ENCODE measurements around the gene SLC22A12. TPM values are rescaled to one million over a fixed set of nuclear protein-coding genes. Genes with fewer than 3 reads are reported as not detected.
"Not testable (repeated sequence)": the region's sequence is repeated elsewhere in the genome, so short reads cannot be mapped to it uniquely, and the experiment has no call there.

SLC22A12 gene
- total RNA-seq, result not detected in 2 replicates

- DNase-seq (ENCODE audit: low read depth), result peak; percentile 6
Observed at GRCh38 chr11:64590763-64591221, at the start of gene SLC22A12. Gene SLC22A12, plus strand, starts transcription at chr11:64591220. Its CDS starts 337 bp downstream, at chr11:64591557.

DNA sequence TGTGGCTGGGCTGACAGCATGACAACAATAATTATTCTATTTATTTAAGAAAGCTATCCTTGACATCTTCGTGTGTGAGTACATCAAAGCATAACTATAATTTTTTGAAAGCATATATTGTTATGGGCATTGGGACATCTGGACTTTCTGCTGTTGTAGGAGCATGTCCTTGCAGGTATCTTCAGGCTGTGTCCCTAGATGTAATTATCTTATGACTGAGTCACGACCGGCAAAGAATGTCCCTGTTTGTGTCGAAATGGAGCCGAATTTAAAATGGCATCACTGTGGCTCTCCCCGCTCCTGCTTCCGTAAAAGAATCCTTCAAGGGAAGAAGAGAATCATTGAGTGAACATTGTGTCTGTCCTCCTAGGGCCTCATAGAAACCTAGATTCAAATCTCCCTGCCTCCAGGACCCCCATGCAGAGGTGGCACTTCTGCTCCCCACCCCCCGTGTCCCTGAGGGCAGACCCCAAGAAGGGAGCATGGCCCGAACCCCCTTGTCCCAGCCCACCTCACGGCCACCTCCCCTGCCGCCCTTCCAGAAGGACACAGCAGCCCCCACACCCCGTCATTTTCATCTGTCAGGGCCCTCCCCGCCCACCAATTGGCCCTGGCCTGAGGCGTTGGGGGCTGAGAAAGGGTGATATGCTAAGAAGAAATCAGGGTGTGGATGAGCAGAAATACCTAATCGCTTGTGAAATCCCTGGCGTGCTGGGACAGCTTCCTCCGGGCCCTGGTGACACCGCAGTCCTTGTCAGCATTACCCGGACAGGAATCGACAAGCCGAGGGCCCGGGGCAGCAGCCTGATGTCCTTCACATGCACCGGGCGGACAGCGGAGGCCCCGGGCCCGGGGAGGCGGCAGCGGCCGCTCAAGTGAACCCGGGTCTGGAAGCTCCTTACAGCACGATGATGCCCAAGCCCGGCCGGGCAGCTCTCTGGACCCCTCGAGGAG lies 48.6 kb upstream of the SLC22A12 start:
- DNase-seq (ENCODE audit: low read depth), result no peak

GRCh38 chr11:64543818-64544217 lies 47.2 kb upstream of the SLC22A12 start:
- no peak for DNase-seq (ENCODE audit: low read depth)

DNA sequence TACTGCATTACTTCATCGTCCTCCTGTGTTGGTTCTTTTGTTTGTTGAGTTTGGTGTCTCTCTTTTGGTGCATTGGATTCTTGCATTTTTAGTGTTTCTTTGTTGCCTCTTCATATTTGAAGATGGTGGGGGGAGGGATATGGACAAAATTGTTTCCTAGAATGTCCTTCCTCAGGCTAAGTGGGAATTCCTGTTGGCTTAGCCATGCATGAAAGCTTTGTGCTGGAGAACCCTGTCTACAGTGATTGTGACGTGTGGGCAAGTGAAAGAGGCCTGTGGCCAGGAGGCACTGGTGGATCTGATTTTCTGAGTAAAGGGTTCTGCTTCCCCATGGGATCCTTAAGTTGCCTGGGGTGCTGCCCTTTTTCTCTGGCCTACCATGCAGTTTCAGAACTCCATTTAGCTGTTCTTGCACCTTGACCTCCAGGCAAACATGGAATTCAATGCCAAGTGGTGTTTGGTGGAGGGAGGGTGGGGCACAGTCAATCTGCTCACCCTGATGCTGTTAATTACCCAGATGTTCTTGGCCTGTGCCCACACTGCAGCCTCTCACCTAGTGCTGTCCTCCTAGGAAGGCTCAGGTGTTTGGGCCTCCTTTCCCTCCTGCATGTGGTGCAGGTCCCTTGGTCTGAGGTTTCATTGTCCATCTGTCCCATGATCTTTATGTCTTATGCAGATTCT lies 46.3 kb upstream of the SLC22A12 start:
- no peak for DNase-seq (ENCODE audit: low read depth)

DNA sequence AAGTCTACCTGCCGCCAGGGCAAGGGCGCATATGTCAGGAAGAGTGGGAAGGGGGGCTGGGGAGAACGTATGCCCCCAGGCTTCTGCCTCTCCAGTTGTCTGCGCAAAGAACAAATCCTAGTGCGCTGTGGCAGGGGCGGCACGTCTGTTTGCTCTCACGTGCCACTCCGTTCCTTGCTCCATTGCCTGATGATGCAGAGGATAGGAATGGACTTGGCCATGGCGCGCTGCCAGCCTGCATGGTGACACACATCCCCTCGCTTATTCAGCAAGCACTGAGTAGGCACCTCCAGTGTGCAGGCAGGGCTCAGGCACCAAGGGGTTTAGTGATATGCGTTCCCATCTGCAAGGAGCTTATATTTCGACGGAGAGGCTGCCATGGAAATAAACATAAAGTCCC lies 45.4 kb upstream of the SLC22A12 start:
- peak; percentile 73 for DNase-seq (ENCODE audit: low read depth)

GRCh38 chr11:64546176-64546575 lies 44.8 kb upstream of the SLC22A12 start:
- no peak for DNase-seq (ENCODE audit: low read depth)

DNA sequence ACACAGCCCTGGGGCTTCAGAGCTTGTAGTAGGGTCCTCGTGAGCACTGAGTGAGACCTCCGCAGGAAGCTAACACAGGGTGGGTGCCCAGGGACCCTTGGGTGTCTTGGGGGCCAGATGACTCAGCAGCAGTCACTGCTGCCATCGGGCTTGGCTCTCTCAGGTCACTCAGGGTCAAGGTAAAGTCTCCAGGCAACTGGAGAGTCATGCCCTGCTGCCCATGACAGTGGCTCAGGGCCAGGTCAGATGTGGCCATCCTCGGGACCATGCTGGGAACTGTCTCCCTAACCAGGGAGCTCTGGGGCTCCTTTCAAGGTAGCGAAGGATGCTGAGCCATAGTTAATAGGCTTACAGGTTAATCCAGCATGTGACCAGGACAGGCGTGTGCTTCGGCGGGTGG lies 44.4 kb upstream of the SLC22A12 start:
- no peak for DNase-seq (ENCODE audit: low read depth)

DNA sequence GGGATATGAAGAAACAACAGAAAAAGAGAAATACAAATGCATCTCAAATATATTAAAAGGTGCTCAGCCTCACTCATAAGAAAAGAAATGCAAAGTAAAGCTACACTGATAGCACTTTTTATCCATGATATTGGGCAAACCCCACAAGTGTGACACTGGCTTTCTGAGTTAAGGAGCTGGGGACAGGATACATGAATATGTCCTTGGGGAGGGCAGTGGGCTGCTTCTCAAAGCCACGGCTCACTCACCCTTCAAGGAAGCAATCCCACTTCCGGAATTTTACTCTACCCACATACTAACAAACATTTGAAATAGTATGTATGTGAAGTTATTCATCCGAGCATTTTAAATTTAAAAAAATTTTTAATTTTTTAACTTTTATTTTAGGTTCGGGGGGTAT lies 41.1 kb upstream of the SLC22A12 start:
- no peak for DNase-seq (ENCODE audit: low read depth)

DNA sequence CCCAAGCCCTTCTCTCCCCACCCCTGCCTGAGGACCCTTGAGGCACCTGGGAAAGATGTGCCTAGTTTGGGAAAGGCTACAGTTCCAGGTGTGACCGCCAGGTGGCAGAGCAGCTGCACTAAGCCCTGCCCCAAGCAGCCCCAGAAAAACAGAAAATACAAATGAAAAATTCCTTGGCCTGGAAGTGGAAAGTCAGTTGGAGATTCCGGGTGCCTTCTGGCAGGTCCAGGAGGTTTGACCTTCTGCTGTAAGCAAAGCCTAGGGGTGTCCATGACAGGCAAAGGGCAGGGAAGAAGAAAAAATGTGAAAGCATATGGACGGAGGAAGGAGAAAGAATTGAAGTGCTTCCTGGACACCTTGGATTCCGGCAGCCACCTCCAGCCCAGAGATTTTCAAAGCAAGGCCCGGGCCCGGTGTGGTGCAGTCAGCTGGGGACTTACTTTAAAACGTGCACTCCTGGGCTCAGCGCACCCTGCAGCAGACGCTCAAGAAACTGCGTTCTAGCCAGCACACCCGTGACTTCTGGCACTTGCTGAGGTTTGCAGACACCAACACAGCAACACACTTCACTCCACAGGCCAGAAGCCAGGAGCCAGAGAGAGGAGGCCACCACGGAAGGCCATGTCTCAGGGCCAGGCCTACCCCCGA lies 37.3 kb upstream of the SLC22A12 start:
- DNase-seq (ENCODE audit: low read depth), result peak; percentile 34

- no peak for DNase-seq (ENCODE audit: low read depth)
Observed at GRCh38 chr11:64556044-64556720, 34.8 kb upstream of the SLC22A12 start.

DNA sequence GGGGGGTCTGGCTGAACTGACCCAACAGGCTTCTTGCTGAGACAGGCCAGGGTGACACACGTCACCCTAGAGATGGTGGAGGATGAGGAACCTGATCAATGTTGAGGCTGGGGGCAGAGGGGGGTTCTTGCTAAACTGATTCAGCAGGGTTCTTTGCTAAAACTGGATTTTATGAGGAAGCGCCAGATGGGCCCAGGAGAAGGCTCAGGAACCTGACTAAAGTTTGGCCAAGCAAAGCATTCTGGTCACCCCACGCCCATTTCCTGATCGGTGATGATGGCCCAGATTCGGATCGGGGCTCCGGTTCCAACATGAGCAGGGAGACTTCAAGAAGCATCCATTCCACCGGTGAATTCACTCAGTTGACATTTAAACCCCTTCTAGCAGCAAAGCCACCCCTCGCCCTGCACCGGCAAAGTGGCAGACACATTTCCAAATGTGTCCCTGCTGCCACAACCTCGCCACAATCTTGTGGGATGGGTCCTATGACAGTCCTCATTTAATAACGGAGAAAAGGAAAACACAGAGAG lies 34.2 kb upstream of the SLC22A12 start:
- DNase-seq (ENCODE audit: low read depth), result no peak

GRCh38 chr11:64558065-64558745 lies 32.8 kb upstream of the SLC22A12 start:
- DNase-seq (ENCODE audit: low read depth), result peak; percentile 51

DNA sequence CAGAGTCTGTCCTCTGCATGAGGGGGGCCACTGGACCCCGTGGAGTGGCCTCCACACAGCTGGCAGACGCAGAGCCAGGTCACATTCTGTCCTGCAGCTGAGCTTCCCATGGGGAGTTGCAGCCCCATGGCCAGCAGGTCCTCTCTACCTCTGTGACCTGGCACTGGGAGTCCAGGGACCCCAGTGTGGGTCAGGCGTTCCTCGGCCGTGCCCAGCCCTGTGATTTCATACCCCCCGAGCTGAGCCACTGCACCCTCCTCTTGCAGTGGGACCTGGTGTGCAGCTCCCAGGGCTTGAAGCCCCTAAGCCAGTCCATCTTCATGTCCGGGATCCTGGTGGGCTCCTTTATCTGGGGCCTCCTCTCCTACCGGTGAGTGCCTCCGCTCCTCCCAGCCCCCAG lies 32.2 kb upstream of the SLC22A12 start:
- DNase-seq (ENCODE audit: low read depth), result no peak

GRCh38 chr11:64559351-64560138 lies 31.5 kb upstream of the SLC22A12 start:
- no peak for DNase-seq (ENCODE audit: low read depth)

DNA sequence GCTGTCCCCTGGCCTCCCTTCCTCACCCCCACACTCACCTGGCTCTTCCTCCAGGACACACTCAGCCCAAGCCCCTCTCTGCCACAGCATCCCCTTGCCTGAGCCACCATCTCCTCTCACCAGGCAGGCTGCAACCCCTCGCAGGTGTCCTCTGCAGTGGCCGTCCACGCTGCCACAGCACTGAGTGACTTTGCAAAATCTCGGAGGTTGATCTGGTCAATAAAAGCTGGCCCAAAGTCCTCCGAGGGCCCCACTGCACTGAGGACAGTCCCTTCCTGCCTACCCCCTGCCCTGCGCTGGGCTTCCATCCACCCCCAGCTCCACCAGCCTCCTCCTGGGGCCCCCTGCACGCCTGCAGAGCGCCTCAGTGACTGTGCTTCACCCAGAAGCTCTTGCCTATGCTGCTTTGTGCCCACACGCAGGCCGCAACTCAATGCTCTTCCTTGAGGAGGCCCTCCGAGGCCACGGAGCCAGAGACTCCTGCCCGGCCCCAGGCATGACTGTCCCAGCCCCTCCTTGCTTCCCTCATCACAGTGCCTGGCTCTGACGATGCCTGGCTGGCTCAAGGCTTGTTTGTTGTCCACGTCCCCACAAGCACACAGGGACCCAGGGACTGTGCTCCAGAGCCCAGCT lies 30.8 kb upstream of the SLC22A12 start:
- no peak for DNase-seq (ENCODE audit: low read depth)

- no peak for DNase-seq (ENCODE audit: low read depth)
Observed at GRCh38 chr11:64560941-64561340, 30.1 kb upstream of the SLC22A12 start.

- DNase-seq (ENCODE audit: low read depth), result not testable (repeated sequence)
Observed at GRCh38 chr11:64561429-64561828, 29.6 kb upstream of the SLC22A12 start.

DNA sequence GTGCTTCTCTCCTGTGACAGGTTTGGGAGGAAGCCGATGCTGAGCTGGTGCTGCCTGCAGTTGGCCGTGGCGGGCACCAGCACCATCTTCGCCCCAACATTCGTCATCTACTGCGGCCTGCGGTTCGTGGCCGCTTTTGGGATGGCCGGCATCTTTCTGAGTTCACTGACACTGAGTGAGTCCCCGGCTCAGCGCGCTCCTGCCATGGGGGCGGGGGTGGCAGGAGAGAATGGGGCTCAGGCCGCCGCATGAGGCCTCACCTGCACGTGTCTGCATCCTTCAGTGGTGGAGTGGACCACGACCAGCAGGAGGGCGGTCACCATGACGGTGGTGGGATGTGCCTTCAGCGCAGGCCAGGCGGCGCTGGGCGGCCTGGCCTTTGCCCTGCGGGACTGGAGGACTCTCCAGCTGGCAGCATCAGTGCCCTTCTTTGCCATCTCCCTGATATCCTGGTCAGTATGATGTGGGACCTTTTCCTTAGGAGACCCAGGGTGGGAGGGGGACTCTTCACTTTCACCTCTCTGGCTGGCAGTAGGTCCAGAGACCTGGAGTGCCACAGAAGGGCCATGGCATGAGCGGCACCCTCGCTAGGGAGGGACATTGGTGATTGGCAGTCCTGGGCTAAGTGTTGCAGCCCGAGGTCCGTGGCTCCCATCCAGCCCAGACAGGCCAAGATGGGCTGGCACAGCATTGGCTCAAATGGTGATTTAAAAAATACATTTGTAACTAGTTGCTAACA lies 28.9 kb upstream of the SLC22A12 start:
- DNase-seq (ENCODE audit: low read depth), result no peak

Data from renal cortical epithelial cell (primary cell).